HL-60 (cell line): ENCODE data around the gene ADIPOR2.
"Not testable (repeated sequence)": the region's sequence is repeated elsewhere in the genome, so short reads cannot be mapped to it uniquely, and the experiment has no call there.

ENCODE experiments used
- DNase-seq, 2 experiments: peaks; one replicate each; pipeline ENCODE4 v3.0.0-alpha.2; 2010 to 2020; ENCODE audit warnings: low read depth in 1 of 2, low spot score in 1 of 2
- H3K27ac ChIP-seq: fragments of 250-450 bp; sonication (Bioruptor Pico); replicated peaks from 2 replicates; pipeline ENCODE4 v1.5.1; 2020; ENCODE audit warnings: mild to moderate bottlenecking, moderate library complexity
- H3K27me3 ChIP-seq: fragments of 250-450 bp; sonication (Bioruptor Pico); 2 replicates; pipeline ENCODE4 v1.5.1; 2021; ENCODE audit warnings: mild to moderate bottlenecking, moderate library complexity; ENCODE audit not compliant: insufficient read depth, poor library complexity, severe bottlenecking
- H3K4me3 ChIP-seq: replicated peaks from 2 replicates; pipeline ENCODE4 v1.5.1; 2011; ENCODE audit warnings: mild to moderate bottlenecking, control low read depth, low read length; ENCODE audit not compliant: insufficient read depth
- GABPA ChIP-seq: IDR thresholded peaks from 2 replicates; pipeline ENCODE4 v1.6.1; 2012; ENCODE audit warnings: low read depth
- POLR2AphosphoS5 ChIP-seq: IDR thresholded peaks from 2 replicates; pipeline ENCODE4 v1.6.1; 2012; ENCODE audit warnings: low read depth
- SPI1 ChIP-seq: IDR thresholded peaks from 2 replicates; pipeline ENCODE4 v1.6.1; 2012; ENCODE audit warnings: low read depth, mild to moderate bottlenecking, borderline replicate concordance
- TF ChIP-seq, protein P1 (sequence below): IDR thresholded peaks from 2 replicates; pipeline ENCODE4 v1.6.1; 2012; ENCODE audit warnings: low read depth; ENCODE audit not compliant: insufficient replicate concordance
- TF ChIP-seq, protein P2 (sequence below): IDR thresholded peaks from one replicate; pipeline ENCODE4 v1.5.1; 2011; ENCODE audit warnings: low read length, control low read depth, inconsistent platforms; ENCODE audit not compliant: insufficient read depth

ADIPOR2 gene

DNA sequence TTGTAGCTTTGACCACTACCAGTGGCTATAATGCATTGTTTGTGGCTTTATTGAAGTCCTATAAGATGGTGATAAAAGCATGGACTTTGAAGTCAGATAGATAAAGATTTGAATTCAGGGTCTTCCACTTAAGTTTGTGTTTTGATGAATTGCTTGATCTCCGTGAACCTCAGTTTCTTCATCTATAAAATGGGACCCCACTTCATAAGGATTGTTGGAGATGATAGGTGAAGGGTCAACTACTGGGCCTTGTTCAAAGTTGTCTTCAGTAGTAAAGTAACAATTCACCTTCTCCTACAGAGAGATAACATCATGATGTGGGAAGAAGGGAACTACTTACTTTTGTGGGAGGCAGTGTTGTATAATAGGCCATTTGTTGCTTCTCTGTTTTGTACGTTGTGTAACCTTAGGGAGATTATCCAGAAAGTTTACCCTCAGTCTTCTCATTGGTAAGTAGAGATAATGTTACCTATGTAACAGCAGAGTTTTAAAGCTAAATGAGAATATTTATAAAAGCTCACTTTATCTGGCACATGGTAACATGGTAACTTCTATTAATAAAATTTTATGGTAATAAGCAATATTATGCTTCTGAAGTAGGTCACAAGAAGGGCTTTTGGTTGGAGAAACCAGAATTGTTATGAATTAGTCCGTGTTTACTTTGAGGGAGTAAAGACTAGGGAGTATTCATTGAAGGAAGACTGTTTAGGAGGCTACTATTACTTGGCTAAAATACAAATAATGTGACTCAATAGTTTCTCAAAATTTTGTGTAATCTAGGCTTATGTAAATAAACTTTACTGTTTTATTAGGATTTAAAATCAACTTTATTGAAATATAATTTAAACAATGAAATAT lies 15.1 kb downstream of the ADIPOR2 start:
- Histone ChIP-seq H3K4me3 (no peak overlapping the region), H3K27ac (no peak overlapping the region), H3K27me3 (no peaks in the 10 kb centered on the region)
- TF ChIP-seq GABPA (no peak), SPI1 (no peak), POLR2AphosphoS5 (no peak)
- TF ChIP-seq, protein P1, sequence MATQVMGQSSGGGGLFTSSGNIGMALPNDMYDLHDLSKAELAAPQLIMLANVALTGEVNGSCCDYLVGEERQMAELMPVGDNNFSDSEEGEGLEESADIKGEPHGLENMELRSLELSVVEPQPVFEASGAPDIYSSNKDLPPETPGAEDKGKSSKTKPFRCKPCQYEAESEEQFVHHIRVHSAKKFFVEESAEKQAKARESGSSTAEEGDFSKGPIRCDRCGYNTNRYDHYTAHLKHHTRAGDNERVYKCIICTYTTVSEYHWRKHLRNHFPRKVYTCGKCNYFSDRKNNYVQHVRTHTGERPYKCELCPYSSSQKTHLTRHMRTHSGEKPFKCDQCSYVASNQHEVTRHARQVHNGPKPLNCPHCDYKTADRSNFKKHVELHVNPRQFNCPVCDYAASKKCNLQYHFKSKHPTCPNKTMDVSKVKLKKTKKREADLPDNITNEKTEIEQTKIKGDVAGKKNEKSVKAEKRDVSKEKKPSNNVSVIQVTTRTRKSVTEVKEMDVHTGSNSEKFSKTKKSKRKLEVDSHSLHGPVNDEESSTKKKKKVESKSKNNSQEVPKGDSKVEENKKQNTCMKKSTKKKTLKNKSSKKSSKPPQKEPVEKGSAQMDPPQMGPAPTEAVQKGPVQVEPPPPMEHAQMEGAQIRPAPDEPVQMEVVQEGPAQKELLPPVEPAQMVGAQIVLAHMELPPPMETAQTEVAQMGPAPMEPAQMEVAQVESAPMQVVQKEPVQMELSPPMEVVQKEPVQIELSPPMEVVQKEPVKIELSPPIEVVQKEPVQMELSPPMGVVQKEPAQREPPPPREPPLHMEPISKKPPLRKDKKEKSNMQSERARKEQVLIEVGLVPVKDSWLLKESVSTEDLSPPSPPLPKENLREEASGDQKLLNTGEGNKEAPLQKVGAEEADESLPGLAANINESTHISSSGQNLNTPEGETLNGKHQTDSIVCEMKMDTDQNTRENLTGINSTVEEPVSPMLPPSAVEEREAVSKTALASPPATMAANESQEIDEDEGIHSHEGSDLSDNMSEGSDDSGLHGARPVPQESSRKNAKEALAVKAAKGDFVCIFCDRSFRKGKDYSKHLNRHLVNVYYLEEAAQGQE: no peak
- TF ChIP-seq, protein P2, sequence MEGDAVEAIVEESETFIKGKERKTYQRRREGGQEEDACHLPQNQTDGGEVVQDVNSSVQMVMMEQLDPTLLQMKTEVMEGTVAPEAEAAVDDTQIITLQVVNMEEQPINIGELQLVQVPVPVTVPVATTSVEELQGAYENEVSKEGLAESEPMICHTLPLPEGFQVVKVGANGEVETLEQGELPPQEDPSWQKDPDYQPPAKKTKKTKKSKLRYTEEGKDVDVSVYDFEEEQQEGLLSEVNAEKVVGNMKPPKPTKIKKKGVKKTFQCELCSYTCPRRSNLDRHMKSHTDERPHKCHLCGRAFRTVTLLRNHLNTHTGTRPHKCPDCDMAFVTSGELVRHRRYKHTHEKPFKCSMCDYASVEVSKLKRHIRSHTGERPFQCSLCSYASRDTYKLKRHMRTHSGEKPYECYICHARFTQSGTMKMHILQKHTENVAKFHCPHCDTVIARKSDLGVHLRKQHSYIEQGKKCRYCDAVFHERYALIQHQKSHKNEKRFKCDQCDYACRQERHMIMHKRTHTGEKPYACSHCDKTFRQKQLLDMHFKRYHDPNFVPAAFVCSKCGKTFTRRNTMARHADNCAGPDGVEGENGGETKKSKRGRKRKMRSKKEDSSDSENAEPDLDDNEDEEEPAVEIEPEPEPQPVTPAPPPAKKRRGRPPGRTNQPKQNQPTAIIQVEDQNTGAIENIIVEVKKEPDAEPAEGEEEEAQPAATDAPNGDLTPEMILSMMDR: no peak
- DNase-seq: no peak

DNA sequence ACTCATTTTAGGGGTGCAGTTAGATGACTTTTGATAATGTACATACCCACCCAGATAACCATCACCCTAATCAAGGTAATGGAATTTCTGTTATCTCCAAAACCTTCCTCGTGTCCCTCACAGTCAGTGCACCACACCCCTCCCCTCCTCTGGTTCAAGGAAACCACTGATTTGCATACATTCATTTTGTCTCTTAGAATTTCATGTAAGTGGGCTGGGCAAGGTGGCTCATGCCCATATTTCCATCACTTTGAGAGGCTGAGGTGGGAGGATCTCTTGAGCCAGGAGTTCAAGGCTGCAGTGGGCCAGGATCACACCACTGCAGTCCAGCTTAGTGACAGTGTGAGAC lies 15.7 kb downstream of the ADIPOR2 start:
- no peaks in the 10 kb centered on the region for H3K27me3 ChIP-seq
- TF ChIP-seq POLR2AphosphoS5 (no peak), GABPA (no peak), SPI1 (no peak)
- TF ChIP-seq, protein P1: no peak
- TF ChIP-seq, protein P2: no peak
- no peak overlapping the region for H3K4me3 ChIP-seq
- DNase-seq: no peak
- no peak overlapping the region for H3K27ac ChIP-seq

DNA sequence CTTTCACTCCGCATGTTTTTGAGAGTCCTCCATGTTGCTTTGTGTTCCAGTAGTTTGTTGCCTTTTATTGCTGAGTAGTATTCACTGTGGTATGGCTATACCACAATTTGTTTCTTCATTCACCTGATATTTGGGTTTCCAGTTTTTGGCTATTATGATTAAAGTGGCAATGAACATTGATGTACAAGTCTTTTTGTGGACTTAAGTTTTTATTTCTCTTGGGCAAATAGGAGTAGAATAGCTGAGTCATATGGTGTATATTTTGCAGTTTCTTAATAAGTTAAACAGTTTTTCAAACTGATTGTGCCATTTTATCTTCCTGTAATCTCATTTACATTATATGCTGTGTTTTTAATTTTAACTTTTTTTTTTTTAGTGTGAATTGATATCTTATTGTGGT lies 16.2 kb downstream of the ADIPOR2 start:
- no peak for DNase-seq
- H3K27me3 ChIP-seq: no peaks in the 10 kb centered on the region
- no peak overlapping the region for H3K4me3 ChIP-seq
- no peak overlapping the region for H3K27ac ChIP-seq
- TF ChIP-seq GABPA: no peak
- TF ChIP-seq, protein P1: no peak
- no peak for TF ChIP-seq POLR2AphosphoS5
- TF ChIP-seq, protein P2: no peak
- no peak for TF ChIP-seq SPI1

DNA sequence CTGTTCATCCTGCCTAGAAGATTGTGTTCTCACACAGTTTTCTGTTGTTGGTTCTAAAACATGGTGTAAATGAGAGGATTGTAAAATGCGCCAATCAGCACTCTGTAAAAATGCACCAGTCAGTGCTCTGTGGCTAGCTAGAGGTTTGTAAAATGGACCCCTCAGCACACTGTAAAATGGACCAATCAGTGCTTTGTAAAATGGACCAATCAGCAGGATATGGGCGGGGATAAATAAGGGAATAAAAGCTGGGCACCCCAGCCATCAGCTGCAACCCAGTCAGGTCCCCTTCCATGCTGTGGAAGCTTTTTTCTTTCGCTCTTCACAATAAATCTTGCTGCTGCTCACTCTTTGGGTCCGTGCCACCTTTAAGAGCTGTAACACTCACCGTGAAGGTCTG lies 19.1 kb downstream of the ADIPOR2 start:
- DNase-seq, H3K27me3 ChIP-seq, H3K27ac ChIP-seq, H3K4me3 ChIP-seq: not testable (repeated sequence)
